PFSK-1 (cell line): ENCODE data around the gene PTH1R.

ENCODE experiments used
- FOXP2 ChIP-seq: optimal IDR thresholded peaks from 2 replicates; pipeline ENCODE3; 2011; ENCODE audit warnings: borderline replicate concordance, control low read depth, inconsistent platforms; ENCODE audit not compliant: insufficient read depth; ENCODE audit errors: extremely low read length, extremely low read depth
- POLR2AphosphoS5 ChIP-seq: IDR thresholded peaks from 2 replicates; pipeline ENCODE4 v1.6.1; 2012; ENCODE audit warnings: low read depth, mild to moderate bottlenecking, control low read depth, low read length, moderate library complexity
- SIN3A ChIP-seq: IDR thresholded peaks from 2 replicates; pipeline ENCODE4 v1.6.1; 2012; ENCODE audit warnings: mild to moderate bottlenecking, low read length, moderate library complexity, borderline replicate concordance; ENCODE audit not compliant: insufficient read depth
- TAF1 ChIP-seq: IDR thresholded peaks from 2 replicates; pipeline ENCODE4 v1.6.1; 2012; ENCODE audit warnings: low read length, control low read depth, borderline replicate concordance; ENCODE audit not compliant: insufficient read depth
- TF ChIP-seq, protein P1 (sequence below), 2 experiments: IDR thresholded peaks; 2 replicates each; pipeline versions ENCODE4 v1.6.1 to v1.8.0; 2011 to 2012; ENCODE audit warnings: low read depth in 2 of 2, low read length in 2 of 2, control low read depth in 1 of 2, inconsistent platforms in 1 of 2, mild to moderate bottlenecking in 1 of 2, moderate library complexity in 1 of 2; ENCODE audit not compliant: insufficient read depth in 1 of 2

PTH1R gene

DNA sequence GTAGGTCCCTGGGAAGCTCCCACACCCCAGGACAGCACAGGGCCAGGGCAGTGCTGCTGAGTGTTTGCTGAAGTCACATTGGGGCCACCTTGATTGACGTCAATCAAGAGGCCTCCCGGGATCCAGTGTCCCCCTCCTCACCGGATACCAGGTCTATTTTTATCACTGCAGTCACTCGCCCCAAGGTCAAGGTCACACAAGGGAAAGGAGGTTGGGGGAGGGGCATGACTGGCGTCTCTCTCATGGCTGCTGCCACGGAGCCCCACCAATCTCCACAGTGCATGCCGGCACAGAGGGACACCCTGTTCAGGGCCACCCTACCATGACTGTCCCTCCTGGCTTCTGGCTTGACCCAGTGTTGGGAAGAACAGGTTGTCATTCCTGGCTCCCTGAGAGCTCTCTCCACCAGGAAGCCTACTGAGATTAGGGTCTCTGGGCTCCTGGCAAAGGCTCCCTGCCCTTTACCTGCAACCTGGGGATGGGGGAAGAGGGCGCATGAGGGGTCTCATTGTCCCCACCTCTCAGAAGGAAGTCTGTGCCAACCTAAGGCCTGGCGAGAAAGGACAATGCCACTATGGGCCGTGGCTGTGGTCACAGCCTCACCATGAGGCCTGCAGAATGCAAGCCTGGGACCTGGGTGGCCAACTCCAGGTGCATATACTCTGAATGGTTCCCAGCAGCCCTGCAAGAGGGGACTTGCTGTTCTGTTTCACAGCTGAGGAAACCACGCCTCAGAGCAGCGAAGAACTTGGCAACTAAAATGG is 15.7 kb upstream of the PTH1R start:
- TF ChIP-seq FOXP2, result no peak

DNA sequence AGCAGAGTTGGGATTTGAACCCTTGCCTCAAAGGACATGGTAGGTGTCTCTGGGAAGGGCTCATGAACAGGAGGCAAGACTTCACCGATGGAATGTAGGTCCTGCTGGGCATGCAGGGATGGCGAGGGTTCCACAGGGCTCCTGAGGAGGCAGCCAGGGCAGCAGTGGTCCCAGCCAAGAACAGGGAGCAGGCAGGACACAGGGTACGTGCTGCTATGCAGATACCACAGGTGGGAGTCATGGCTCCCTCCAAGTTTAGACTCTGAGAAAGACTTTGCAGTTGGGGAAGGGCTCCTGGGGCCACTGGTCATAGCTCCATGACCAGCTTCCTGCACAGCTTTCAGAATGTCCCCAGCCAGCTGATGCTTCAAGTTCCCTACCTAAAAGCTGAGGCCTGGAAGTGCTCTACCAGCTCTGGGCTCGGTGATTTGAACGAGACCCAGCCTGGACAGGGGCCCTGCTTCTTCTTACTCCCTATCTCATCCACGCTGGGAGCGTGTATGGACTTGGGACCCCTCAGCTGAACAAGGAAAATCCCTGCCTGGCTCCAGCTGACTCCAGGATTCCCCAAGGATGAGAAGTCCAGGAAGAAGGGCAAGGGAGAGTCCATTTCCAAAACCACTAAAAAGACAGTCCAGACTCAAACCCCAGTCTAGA is 15.0 kb upstream of the PTH1R start:
- TF ChIP-seq SIN3A (no peak), TAF1 (no peak), FOXP2 (no peak), POLR2AphosphoS5 (no peak)
- TF ChIP-seq, protein P1, sequence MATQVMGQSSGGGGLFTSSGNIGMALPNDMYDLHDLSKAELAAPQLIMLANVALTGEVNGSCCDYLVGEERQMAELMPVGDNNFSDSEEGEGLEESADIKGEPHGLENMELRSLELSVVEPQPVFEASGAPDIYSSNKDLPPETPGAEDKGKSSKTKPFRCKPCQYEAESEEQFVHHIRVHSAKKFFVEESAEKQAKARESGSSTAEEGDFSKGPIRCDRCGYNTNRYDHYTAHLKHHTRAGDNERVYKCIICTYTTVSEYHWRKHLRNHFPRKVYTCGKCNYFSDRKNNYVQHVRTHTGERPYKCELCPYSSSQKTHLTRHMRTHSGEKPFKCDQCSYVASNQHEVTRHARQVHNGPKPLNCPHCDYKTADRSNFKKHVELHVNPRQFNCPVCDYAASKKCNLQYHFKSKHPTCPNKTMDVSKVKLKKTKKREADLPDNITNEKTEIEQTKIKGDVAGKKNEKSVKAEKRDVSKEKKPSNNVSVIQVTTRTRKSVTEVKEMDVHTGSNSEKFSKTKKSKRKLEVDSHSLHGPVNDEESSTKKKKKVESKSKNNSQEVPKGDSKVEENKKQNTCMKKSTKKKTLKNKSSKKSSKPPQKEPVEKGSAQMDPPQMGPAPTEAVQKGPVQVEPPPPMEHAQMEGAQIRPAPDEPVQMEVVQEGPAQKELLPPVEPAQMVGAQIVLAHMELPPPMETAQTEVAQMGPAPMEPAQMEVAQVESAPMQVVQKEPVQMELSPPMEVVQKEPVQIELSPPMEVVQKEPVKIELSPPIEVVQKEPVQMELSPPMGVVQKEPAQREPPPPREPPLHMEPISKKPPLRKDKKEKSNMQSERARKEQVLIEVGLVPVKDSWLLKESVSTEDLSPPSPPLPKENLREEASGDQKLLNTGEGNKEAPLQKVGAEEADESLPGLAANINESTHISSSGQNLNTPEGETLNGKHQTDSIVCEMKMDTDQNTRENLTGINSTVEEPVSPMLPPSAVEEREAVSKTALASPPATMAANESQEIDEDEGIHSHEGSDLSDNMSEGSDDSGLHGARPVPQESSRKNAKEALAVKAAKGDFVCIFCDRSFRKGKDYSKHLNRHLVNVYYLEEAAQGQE (IDR thresholded peaks at IDR 0.05; ENCODE audit: insufficient read depth in 1 of 2, low read depth in 2 of 2, low read length in 2 of 2), result no peak

DNA sequence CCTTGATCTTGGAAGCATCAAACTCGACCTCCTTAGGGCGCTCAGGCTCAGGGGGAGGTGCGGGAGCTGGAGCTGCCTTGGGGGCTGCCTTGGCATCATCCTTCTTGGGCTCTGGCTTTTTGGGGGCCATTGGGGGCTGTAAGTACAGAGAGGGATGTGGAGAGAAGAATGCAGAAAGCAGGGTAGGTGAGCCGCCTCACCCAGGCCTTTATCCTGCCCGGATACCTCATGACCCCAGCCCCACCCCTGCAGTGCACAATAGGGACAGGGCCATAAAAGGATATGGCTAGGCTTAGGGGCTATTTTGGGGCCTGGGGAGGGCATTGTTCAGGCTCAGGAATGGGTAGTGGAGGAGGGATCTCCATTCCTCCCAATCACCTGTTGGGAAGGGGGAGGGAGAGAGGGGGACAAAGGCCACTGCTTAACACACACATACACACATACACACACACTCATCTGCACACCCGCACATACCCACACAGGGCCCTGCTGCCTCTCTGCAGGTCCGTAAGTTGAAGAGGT is 14.2 kb upstream of the PTH1R start, which contains the start of gene MYL3:
Gene MYL3, minus strand, starts transcription at position 184 of the 522 bp plus-strand sequence. Its CDS starts 54 bp downstream, at position 130.
- TF ChIP-seq, protein P1 (IDR thresholded peaks at IDR 0.05; ENCODE audit: insufficient read depth in 1 of 2, low read depth in 2 of 2, low read length in 2 of 2), result no peak
- TF ChIP-seq POLR2AphosphoS5 (no peak), TAF1 (no peak), FOXP2 (no peak), SIN3A (no peak)

DNA sequence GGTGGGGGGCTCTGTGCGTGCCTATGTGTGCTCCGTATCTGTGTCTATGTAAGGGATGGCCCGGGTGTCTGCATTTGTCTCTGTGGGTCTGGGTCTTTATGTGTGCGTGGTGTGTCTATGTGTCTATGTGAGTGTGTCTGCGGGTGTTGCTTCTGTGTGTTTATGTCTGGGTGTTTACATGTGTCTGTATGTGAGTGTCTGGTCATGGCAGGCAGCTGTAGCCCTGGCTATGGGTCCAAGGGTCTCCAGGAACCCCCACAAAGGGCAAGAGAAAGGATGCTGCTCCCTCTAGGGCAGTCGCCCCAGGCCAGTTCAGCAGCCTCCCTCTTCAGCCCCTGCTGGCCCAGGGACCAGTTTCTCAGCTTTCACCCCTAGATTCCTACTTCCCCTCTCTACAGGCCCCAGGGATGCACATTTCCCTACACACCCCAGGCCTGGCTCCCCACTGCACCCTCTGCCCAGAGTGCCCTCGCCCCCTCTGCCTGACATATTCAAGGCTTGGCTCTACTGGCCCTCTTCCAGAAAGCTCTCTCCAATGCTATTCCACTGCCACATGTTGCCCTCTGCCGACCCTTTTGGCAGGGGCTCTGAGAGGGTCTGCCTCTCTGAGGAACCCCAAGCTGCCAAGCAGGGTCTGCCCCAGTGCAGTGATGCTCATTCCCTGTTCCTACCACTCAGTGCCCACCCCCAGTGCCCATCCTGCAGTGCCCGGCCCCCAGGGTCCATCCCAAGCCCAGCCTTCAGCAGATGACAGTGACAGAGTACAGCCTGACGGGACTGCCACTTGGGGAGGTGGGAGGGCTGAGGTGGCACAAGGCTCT is 13.2 kb upstream of the PTH1R start:
- TF ChIP-seq SIN3A, result no peak

DNA sequence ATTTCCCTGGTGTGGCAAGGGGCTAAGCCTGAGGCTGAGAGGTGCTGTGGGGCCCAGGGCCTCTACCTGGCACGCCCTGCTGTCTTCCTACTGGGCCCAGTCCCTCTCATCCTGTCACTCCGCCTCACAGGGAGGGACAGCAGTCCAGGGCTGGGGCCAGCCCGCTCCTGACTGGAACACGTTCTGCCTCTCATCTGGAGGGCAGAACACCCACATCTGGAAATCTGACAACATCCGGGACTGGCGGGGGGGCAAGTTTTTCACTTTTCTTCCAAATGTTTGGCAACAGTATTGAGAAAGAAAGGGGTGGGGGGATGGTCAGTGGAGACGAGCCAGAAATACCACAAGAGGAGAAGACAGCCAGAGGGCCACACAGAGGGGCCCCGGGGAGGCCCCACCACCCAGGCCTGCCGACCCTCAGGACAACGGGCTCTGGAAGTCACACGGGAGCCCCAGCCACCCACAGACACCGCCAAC is 12.5 kb upstream of the PTH1R start:
- no peak for TF ChIP-seq FOXP2
- TF ChIP-seq SIN3A, result no peak
- TF ChIP-seq, protein P1 (IDR thresholded peaks at IDR 0.05; ENCODE audit: insufficient read depth in 1 of 2, low read depth in 2 of 2, low read length in 2 of 2), result no peak
- TF ChIP-seq POLR2AphosphoS5, result no peak
- TF ChIP-seq TAF1, result no peak
